OCI-M1 (cell line): Measurements from ENCODE around the gene GPR26.
"Not testable (repeated sequence)": the region's sequence is repeated elsewhere in the genome, so short reads cannot be mapped to it uniquely, and the experiment has no call there.

Experiments used
- DNase-seq: peaks from one replicate; lab custom pipeline; 2025; lab: John Stamatoyannopoulos, UW

GPR26 gene

DNA sequence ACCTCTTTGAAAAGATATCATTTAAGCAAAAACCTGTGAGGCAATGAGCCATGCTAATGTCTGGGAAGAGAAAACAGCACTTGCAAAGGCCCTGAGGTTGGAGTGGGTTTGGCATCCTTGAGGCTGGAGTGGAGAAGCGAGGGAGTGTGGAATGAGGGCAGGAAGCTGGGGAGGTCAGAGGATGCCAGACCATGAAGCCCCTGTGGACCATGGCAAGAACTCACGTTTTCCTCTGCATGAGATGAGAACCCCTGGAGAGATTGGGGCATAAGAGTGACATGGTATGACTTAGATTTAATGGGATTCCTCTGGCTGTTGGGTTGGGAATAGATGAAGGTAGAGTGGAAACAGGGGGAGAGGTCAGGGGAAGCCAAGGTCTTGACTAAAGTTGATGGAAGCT lies 49.4 kb downstream of the GPR26 start:
- no peak for DNase-seq

GRCh38 chr10:123717336-123717735 lies 51.2 kb downstream of the GPR26 start:
- no peak for DNase-seq

DNA sequence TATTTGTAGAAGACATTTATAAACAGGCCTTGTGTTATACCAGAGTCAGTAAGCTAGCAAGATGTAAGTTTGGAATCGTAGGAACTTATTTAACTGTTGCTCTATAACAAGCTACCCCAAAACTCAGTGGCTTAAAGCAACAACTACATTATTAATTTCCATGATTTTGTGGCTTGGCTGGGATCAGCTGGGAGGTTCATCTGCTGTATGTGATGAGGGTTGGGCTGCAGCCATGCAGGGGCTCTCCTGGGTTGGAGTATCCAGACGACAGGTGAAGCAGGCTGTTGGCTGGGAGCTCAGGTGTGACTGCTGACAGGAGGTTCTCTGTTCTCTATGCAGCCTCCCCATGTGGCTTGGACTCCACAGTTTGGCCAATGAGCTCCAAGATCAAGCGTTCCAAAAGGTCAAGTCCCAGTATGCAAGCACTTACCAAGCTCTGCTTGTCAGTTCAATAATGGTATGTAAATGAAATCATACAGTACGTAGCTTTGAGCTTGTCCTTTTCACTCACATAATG lies 52.4 kb downstream of the GPR26 start:
- DNase-seq, result no peak

DNA sequence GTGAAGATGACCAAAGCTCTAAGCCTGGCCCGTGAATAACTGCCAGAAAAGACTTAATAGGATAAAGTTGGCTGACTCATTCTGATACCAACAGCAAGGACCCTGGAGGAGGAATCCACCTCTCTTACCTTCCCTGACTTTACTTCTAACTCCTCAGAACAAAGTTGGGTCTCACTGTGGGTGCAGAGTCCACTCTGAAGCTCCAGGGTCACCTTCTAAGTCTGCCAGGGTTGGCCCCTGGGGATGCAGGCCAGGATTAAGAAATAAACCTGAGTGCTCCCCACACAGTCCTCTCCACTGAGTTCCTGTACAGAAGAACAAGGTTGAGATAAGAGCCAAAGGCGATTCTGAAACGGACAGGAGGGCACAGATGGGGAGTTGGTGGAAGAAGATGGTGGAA lies 54.4 kb downstream of the GPR26 start:
- no peak for DNase-seq

DNA sequence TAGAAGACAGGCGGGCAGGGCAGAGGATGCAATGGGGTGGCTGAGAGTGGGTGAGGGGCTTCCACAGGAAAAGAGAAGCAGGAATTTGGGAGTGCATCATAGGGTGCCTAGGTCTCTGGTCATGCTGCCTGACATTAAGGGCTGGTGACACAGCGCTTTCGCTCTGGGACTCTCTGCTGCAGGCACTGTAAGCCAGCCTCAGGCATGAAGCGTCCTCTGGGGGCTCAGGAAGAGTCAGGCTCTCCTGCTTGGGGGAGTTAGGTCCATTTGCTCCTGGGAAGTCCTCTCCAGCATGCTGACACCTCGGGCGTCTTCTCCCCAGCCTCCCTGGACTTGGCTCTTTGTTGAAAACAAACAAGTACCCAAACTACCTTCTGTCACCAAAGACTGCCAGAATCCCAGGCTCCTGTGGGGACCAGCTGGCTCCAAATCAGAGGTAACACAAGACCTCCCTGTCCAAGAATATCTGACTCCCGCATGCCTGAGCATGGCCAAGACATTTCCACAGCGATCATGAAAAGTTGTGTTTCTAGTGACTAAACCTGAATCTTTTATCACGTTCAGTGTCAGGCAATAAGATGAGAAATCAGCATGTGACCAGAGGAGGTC lies 55.4 kb downstream of the GPR26 start:
- DNase-seq, result no peak

- DNase-seq, result no peak
These were observed 56.2 kb downstream of the GPR26 start for GRCh38 chr10:123722351-123722750.

GRCh38 chr10:123724747-123725146 lies 58.6 kb downstream of the GPR26 start:
- DNase-seq, result no peak

GRCh38 chr10:123726381-123726780 lies 60.2 kb downstream of the GPR26 start:
- DNase-seq, result no peak

GRCh38 chr10:123726836-123727235 lies 60.7 kb downstream of the GPR26 start:
- DNase-seq, result no peak

- DNase-seq, result no peak
These were observed 63.4 kb downstream of the GPR26 start for GRCh38 chr10:123729523-123729922.

GRCh38 chr10:123736917-123737316 lies 70.8 kb downstream of the GPR26 start:
- DNase-seq, result not testable (repeated sequence)

GRCh38 chr10:123741146-123741545 lies 75.0 kb downstream of the GPR26 start:
- no peak for DNase-seq

GRCh38 chr10:123741711-123742110 lies 75.6 kb downstream of the GPR26 start:
- no peak for DNase-seq

DNA sequence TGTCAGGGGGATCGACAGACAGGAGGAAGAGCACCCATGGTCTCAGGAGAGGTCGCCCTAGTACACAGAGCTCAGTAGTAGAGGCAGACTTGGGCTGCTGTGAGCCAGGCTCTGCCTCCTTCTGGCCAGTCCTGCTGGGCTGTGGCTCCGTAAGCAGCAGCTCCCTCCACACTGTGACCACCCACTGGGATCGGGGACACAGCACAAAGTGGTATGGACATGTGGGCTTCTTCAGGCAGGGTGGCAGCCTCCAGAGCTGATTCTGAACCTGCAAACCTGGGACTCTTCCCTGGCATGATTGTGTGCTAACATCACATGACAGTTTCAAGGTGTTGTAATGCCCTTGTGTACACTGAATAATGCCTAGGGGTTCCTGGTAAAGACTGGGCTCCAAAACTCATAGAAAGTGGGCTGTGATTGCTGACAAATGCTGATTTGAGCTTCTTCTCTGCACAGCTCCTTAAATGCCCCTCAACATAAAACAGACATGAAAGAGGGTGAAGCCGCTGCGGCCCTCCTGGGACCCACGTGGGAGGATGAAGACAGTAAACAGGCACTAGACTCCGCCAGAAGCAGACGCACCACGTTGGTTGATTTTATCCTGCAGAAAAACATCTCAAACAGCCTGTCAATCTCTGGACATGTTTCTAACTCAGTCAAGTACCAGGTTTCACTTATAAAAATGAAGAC lies 76.7 kb downstream of the GPR26 start:
- DNase-seq, result no peak

DNA sequence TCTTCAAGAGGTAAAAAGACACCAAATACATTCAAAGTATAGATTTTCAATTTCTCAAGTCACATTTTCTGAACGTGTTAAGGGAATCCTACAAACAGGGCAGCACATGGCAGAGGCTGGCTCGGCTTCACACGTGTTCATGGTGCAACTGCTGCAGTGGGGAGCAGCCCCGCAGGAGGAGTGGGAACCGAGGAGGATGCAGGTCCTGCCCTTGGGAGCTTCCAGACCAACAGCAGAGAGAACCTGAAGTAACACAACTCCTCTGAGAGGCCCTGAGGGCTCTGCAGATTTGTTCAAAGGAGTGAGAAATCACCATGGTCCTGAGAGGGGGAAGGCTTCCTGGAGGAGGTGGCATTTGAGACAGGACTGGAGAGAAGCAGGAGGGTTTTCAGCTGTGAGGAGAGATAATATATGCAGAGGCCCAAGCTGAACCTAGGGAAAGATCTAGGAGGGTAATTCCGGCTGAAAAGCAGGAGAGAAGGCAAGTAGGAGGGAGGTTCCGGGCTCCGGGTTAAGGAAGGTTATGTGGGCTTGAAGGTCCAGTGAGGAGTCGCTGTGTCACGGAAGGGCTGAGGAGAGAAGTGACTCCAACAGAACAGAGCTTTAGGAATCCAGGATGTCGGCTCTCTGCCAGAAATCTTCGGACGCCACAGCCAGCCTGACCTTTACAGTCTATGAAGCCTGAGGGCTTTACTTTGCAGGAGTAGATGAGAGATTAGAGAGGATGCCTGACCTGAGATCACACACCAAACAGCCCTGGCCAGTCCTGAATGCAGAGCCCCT lies 77.5 kb downstream of the GPR26 start:
- DNase-seq, result no peak

DNA sequence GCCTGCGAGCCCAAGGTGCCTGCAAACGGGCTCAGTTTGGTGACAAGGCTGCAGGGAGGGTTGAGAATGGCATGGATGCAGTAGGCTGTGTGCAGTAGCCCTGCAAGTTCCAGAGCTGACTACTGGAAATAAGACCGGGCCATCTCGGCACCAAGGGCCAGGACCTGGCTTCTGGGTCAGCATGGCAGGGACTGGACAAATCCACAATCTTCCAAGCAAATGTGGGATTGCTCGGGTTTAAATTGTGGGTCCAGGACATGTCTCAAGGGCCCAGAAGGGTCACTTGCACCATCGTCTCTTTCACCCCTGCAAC lies 78.0 kb downstream of the GPR26 start:
- no peak for DNase-seq
